SIG-M5 (cell line): ENCODE data around the gene TSPAN10.
"Not testable (repeated sequence)": the region's sequence is repeated elsewhere in the genome, so short reads cannot be mapped to it uniquely, and the experiment has no call there.

ENCODE experiments used
- DNase-seq: peaks from one replicate; lab custom pipeline; 2025; lab: John Stamatoyannopoulos, UW

Gene TSPAN10

GRCh38 chr17:81636505-81637288 is at the start of gene TSPAN10, which contains the start of gene NPLOC4:
TSPAN10 (plus strand) TSS chr17:81637196; CDS start chr17:81642413, 5,217 bp downstream.
NPLOC4 (minus strand) TSS chr17:81637112; CDS start chr17:81636930, 182 bp downstream.
- DNase-seq = no peak

DNA sequence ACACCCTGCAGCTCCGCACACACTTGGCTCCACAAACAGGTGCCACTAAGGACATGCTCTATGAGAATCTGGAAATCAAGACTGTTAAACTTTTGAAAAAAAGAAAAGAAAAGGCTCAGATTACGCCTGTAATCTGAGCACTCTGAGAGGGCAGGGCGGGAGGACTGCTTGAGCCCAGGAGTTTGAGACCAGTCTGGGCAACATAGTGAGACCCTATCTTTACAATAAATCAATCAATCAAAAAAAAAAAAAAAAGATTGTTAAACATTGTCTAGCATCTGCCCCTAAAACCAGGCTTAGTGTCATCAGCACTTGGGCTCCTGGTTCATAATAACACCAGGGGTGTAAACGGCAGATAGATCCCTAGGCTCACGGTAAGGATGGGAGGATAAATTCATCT is 47.4 kb upstream of the TSPAN10 start:
- DNase-seq = no peak

GRCh38 chr17:81590121-81590520 is 46.9 kb upstream of the TSPAN10 start:
- DNase-seq = no peak

DNA sequence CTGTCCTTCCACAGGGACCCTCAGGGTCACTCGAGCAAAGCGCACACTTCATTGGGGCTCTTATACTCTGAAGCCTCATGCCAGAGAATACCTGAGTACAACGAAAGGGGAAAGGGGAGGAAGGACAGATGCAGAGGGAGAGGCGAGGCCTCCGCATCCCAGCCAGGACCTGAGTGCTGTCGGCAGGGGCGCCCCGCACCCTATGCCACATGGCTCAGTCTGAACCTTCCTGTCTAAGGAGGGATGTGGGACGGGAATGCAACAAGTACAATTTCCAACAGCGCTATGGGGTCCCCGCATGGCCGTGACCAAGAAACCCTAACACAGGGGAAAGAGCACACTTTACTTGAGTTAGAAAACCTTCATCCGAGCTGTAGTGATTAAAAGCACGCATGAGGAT is 45.0 kb upstream of the TSPAN10 start:
- DNase-seq = no peak

- no peak for DNase-seq
Measured at GRCh38 chr17:81593105-81593871, 43.7 kb upstream of the TSPAN10 start.

- no peak for DNase-seq
Measured at GRCh38 chr17:81599719-81600486, 37.1 kb upstream of the TSPAN10 start.

GRCh38 chr17:81601525-81602120 is 35.4 kb upstream of the TSPAN10 start:
- no peak for DNase-seq

- DNase-seq = no peak
Measured at GRCh38 chr17:81603846-81604610, 33.0 kb upstream of the TSPAN10 start.

GRCh38 chr17:81607431-81607830 is 29.6 kb upstream of the TSPAN10 start:
- DNase-seq = no peak

DNA sequence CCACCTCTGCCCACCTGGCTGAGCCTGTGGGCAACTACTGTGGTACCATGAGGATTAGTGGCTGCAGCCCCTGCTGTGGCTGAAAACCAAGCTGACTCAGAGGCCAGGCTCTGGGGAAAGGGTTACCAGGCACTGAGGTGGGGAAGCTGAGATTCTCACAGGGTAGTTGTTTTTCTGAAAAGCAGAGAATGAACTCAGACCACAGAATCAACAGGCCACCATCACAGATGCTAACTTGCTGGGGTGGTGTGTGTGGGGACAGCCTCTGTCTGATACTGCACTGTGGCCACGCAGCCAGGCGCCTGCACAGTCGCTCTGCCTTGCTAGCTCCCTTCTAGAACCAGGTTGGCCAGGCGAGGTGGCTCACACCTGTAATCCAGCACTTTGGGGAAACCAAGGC is 28.9 kb upstream of the TSPAN10 start:
- no peak for DNase-seq

DNA sequence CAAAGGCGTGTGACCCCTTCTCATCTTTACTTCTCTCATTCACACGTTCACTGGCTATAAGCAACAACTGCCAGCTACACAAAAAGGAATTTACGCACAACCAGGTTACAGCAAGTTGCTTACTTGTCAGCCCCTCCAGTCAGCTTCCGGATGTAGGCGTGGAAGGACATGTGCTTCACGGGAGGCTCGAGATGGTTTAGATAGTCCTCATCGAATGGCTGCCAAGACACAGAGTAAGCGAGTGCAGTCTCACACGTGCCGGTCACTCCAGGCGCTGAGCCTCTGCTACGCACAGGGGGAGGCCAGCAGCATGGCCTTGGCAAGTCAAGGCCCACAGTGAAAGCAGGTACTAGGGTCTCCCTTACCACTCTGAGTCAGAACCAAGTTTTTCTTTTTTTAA is 28.4 kb upstream of the TSPAN10 start:
- DNase-seq = no peak

- no peak for DNase-seq
Measured at GRCh38 chr17:81609541-81610311, 27.3 kb upstream of the TSPAN10 start.

- no peak for DNase-seq
Measured at GRCh38 chr17:81612172-81612970, 24.6 kb upstream of the TSPAN10 start.

DNA sequence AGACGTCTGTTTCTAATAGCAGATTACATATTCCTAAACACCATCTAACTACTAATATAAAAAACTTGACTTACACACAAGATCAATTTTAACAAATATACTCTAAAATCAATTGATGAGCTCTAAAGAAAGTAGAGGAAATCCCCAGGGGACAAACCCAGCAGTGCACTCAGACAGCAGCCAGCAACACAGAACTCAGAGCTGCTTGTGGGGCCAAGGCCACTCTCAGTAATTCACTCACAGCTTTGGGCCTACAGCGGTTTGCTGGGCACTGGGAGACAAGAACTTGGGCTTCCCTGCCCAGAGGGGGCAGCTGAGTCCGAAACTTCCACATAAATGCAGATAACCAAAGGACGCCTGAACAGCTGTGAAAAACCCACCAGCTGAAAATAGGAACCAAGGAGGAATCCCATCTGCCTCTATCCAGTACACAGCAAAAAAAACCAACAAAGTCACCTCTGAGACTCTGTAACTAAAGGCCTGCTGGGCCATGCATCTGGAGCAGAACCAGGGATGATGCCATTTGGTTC is 21.5 kb upstream of the TSPAN10 start:
- no peak for DNase-seq

GRCh38 chr17:81616877-81617276 is 20.1 kb upstream of the TSPAN10 start:
- DNase-seq = no peak

DNA sequence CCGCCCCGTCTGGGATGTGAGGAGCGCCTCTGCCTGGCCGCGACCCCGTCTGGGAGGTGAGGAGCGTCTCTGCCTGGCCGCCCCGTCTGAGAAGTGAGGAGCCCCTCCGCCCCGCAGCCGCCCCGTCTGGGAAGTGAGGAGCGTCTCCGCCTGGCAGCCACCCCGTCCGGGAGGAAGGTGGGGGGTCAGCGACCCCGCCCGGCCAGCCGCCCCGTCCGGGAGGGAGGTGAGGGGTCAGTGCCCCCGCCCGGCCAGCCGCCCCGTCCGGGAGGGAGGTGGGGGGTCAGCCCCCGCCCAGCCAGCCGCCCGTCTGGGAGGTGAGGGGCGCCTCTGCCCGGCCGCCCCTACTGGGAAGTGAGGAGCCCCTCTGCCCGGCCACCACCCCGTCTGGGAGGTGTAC is 18.7 kb upstream of the TSPAN10 start:
- not testable (repeated sequence) for DNase-seq

GRCh38 chr17:81621494-81622130 is 15.4 kb upstream of the TSPAN10 start:
- no peak for DNase-seq

GRCh38 chr17:81630274-81630673 is 6.7 kb upstream of the TSPAN10 start:
- no peak for DNase-seq

- no peak for DNase-seq
Measured at GRCh38 chr17:81631482-81631881, 5.5 kb upstream of the TSPAN10 start.
